Kidney epithelial cell (primary cell): ENCODE results near the gene ZDHHC24. TPM values are rescaled to one million over a fixed set of nuclear protein-coding genes. Genes with fewer than 3 reads are reported as not detected.

ENCODE experiments used
- DNase-seq: peaks from one replicate; pipeline ENCODE4 v3.0.0-alpha.2; 2010; ENCODE audit warnings: low read depth
- H3K27me3 ChIP-seq: 2 replicates; pipeline ENCODE4 v1.6.0; 2011; ENCODE audit warnings: low read length; ENCODE audit not compliant: control insufficient read depth, insufficient read depth
- H3K36me3 ChIP-seq: 2 replicates; pipeline ENCODE4 v1.5.1; 2011; ENCODE audit warnings: low read length; ENCODE audit not compliant: control insufficient read depth, insufficient read depth
- H3K4me3 ChIP-seq: 2 replicates; pipeline ENCODE4 v1.5.1; 2011; ENCODE audit warnings: low read depth, mild to moderate bottlenecking, control low read depth, low read length
- total RNA-seq: library from RNA; depleted of rRNA; stranded (reverse); fragments of >200 nt; gene quantifications from 2 replicates; pipeline ENCODE4 v1.2.3, GENCODE V29; 2015
- TF ChIP-seq, protein P1 (sequence below): IDR thresholded peaks from 2 replicates; pipeline ENCODE4 v1.5.1; 2011; ENCODE audit warnings: mild to moderate bottlenecking, moderate library complexity, low read length, control low read depth, inconsistent platforms; ENCODE audit not compliant: insufficient read depth, poor library complexity, severe bottlenecking

ZDHHC24 gene
- total RNA-seq, 1 donor from 2014 or later, result 22.0 TPM

GRCh38 chr11:66495401-66495854 is 50.4 kb downstream of the ZDHHC24 start:
- Histone ChIP-seq H3K36me3 (peaks cover 5% of the 10 kb centered on the region), H3K27me3 (no peaks in the 10 kb centered on the region), H3K4me3 (no peak overlapping the region)
- no peak for DNase-seq
- TF ChIP-seq, protein P1, sequence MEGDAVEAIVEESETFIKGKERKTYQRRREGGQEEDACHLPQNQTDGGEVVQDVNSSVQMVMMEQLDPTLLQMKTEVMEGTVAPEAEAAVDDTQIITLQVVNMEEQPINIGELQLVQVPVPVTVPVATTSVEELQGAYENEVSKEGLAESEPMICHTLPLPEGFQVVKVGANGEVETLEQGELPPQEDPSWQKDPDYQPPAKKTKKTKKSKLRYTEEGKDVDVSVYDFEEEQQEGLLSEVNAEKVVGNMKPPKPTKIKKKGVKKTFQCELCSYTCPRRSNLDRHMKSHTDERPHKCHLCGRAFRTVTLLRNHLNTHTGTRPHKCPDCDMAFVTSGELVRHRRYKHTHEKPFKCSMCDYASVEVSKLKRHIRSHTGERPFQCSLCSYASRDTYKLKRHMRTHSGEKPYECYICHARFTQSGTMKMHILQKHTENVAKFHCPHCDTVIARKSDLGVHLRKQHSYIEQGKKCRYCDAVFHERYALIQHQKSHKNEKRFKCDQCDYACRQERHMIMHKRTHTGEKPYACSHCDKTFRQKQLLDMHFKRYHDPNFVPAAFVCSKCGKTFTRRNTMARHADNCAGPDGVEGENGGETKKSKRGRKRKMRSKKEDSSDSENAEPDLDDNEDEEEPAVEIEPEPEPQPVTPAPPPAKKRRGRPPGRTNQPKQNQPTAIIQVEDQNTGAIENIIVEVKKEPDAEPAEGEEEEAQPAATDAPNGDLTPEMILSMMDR, result peak; percentile 39

GRCh38 chr11:66494935-66495334 is 50.9 kb downstream of the ZDHHC24 start:
- H3K27me3 ChIP-seq, result no peaks in the 10 kb centered on the region
- H3K4me3 ChIP-seq, result no peak overlapping the region
- DNase-seq, result no peak
- peaks cover 5% of the 10 kb centered on the region for H3K36me3 ChIP-seq
- TF ChIP-seq, protein P1, result no peak

- no peaks in the 10 kb centered on the region for H3K27me3 ChIP-seq
- no peak for DNase-seq
- no peak overlapping the region for H3K4me3 ChIP-seq
- TF ChIP-seq, protein P1, result no peak
- H3K36me3 ChIP-seq, result peaks cover 5% of the 10 kb centered on the region
Observed at GRCh38 chr11:66494458-66494857, 51.4 kb downstream of the ZDHHC24 start.

DNA sequence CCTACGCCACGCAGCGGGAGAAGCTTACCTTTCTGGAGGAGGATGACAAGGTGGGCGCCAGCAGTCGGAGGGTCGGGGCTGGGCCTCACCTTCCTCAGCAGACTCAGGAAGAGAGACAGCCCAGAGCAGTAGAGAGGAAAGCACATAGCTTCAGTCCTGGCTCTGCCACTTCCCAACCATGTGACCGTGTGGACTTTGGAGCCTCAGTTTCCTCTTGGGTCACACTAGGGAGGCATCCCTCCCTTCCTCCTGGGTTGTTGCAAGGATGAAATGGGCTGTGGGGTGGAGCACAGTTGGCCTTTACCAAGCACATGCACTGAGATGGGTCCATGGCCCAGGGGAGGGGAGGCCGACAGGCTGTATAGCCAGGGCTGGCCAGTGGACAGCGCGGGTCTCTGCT is 52.7 kb downstream of the ZDHHC24 start:
- DNase-seq, result no peak
- H3K27me3 ChIP-seq, result no peaks in the 10 kb centered on the region

DNA sequence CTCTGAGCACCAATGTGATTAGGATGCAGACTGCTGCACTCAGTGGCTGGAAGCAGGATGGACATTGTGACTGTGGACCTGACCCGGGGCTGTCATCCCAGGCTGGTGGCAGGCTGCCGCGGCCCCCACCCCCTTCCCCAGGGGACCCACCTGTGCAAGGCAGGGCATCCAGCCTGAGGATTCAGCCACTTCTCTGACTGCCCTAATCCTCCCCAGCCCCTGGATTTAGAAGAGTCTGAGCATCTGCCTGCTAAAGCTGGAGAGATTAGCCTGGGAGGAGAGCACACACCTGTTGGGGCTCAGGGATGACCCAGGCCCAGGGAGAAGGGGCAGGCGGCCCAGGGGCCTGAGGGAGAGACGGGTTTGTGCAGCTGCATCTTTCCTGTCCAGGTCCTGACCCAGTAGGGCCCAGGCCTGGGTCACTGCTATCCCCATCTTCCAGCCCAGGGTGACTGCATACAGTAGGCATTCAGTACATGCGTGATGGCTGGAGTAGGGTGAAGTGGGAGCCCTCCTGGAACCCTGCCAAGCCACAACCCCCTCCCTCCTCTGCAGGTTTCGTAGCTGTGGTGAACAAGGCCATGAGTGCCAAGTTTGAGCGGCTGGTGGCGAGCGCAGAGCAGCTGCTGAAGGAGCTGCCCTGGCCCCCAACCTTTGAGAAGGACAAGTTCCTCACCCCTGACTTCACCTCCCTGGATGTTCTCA is 53.5 kb downstream of the ZDHHC24 start:
- Histone ChIP-seq H3K27me3 (no peaks in the 10 kb centered on the region), H3K36me3 (peaks cover 5% of the 10 kb centered on the region), H3K4me3 (no peak overlapping the region)
- TF ChIP-seq, protein P1, result no peak
- no peak for DNase-seq

More for the DNA sequence above, 52.7 kb downstream of the ZDHHC24 start:
- TF ChIP-seq, protein P1, result no peak
- no peak overlapping the region for H3K4me3 ChIP-seq
- peaks cover 5% of the 10 kb centered on the region for H3K36me3 ChIP-seq

DNA sequence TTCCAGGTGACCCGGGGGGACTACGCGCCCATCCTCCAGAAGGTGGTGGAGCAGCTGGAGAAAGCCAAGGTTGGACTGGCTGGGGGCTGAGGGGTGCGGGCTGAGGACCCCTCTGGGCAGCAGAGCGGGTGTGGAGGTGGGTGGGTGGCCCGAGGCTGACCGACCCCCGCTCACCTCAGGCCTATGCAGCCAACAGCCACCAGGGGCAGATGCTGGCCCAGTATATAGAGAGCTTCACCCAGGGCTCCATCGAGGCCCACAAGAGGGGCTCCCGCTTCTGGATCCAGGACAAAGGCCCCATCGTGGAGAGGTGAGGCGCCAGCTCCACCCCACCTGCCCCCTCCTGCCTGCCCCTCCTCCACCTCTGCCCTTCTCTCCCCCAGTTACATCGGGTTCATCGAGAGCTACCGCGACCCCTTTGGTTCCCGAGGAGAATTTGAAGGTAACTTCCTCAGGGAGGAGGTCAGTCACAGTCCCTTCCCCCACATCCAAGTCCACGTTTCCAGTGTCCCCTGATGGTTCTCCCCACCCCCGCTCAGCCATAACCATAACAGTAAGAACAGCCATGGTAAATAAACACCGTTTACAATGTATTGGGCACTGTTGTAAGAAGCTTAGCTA is 54.4 kb downstream of the ZDHHC24 start:
- no peaks in the 10 kb centered on the region for H3K27me3 ChIP-seq
- no peak for DNase-seq
- H3K4me3 ChIP-seq, result no peak overlapping the region
- TF ChIP-seq, protein P1, result peak; percentile 42
- H3K36me3 ChIP-seq, result peaks cover 5% of the 10 kb centered on the region
